ELF-1 (cell line): ENCODE data around the gene ZNF471.

Experiments
- DNase-seq: peaks from one replicate; pipeline ENCODE4 v3.0.0-alpha.2; 2016; ENCODE audit warnings: low read depth, low spot score

The ZNF471 gene

DNA sequence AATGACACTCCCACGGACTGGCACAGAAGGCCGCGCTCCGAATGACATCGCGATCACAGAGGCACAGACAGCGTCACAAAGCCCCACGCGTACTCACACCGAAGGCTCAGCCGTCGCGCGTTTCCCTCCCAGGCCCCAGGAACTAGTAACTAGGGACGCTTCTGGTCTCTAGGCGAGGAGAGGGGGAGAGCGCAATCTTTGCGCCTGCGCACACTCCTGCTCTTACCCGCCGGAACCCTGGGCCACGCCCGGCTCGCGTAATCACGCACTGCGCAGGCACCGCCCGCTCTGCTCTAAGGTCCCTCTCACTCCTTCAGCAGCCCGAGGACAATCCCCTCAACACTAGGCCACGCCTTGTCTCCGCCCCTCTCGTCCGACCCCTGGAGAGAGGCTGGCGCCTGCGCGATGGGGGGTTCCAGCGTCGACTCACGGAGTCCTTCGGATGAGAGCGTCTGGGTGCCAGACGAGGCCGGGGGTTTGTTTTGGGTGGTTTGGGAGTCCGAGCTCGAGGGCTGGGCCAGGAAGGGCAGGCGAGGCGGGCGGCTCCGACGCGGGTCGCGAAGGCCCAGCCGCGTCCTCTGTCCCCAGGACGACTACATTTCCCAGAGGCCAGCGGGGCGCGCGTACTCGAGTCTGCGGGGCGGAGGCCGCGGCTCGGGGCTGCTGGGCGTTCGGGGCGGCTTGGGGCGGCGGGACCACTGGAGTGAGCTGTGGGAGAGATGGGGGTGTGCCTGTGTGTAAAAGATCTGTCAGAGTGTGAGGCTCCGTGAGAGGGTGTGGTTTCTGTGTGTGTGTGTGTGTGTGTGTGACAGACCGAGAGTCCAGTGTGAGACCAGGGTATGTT, at the start of gene ZNF471:
Gene ZNF471, plus strand, starts transcription at position 410 of the 844 bp plus-strand sequence. CDS start 3,717 bp downstream, outside the sequence.
- peak; percentile 100 for DNase-seq

DNA sequence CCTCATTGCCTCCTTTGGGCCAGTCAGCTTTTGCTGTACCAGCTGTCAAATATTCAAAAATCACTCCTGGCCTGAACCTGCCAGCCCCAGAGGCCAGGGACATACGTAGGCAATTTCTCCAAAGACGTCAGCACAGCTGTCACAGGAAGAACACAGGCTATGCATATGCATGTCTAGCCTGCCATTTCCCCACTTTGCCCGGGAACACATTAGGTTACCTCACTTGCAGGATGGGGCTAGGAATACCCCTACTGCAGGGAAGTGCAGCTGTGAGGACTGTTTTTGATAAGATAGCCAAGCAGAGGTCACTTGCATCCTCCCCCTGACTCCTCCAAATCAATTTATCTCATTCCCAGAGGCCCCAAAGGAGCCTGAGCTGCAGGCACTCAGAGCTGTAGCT, 33.3 kb upstream of the ZNF471 start:
- DNase-seq = no peak

DNA sequence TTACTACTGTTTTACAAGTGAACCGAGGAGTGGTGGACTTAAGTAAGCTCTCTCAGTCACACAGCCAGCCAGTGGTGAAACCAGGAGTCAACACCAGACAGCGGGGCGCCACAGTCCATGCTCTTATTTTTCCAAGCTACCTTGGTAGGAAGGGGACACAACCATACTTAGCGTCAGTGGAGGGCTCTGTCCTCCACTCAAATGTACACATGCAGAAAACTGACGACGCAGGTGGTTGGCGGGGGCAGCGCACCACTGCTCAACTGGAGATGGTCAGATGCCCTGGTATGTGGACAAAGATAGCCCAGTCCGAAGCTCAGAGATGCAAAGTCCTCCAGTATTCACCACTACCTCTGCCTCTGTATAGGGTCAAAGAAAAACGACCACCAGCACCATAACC, 31.6 kb upstream of the ZNF471 start:
- no peak for DNase-seq

DNA sequence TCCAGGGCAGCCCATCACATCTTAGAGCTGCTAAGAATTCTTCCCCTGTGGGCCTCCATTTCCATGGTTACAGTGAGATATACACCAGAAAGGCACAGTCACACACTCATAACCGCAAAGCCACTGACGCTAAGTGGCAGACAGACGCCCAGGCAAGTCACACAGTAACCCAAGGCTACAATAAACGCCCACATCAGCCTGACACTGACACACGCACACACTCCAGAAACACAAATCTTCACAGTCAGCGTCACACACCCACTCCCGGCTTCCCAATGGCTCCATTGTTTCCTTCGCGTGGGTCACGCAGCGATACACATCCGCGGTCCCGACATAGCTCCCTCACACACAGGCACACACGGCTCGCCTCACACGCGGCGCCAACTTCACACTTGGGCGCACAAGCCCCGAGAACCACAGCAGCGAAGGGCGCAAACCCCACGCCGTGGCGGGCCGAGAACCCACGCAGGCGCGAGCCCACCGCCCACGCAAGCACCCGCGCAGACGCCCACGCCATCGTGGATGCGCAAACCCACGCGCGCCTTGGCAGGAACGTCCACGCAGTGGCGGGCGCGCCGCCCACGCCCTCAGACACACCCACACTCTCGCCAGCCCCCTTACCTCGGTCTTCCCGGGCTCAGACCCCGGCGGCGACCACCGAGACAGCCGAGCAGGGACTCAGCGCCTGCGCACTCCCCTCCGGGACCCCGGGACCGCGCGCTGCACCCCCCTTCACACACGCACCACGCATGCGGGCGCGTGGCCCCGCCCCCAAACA, 30.8 kb upstream of the ZNF471 start, which contains the start of gene ZNF667:
Gene ZNF667, minus strand, starts transcription at position 695 of the 778 bp plus-strand sequence. CDS start 14,975 bp downstream, outside the sequence.
- DNase-seq = no peak

DNA sequence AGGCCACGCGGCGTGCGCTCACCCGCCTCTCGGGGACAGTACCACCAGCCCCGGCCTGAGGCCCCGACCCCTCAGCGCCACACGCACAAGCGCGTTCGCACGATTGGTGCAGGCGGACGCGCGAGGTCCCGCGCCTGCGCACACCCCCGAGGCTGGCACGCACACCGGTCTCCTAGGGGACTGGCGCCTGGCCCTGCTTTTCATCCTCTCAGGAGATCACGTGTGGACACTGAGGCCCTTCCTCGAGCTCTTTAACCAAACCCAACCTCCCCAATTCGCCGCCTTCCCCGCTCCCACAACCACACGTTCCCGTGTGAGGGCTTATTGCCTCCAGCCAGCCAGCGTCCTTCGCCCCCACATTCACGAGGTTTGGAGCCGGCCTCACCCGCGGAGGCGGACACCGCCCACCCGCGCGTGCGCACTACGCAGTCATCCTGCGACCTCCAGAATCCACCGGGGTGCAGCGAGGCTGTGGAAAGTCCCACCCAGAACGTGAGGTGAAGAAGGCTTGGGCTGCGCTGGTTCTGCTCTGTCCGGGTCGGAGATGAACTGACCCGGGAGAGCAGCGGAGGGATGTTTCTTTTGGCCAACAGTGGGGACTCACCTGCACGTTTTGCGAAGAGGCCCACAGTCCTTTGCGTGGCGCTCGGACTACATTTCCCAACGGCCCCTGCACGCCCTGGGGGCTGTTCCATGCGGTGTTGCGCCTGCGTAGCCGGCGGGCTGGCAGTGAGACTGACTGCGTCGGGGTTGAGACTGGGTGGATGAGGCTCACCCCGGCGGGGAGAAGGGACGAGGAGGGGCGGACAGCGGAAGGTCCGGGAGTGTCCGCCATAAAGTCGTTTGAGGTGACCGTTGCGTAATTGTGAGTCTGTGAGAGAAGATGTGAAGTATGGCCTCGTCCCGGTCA, 30.0 kb upstream of the ZNF471 start:
- DNase-seq = peak; percentile 93

DNA sequence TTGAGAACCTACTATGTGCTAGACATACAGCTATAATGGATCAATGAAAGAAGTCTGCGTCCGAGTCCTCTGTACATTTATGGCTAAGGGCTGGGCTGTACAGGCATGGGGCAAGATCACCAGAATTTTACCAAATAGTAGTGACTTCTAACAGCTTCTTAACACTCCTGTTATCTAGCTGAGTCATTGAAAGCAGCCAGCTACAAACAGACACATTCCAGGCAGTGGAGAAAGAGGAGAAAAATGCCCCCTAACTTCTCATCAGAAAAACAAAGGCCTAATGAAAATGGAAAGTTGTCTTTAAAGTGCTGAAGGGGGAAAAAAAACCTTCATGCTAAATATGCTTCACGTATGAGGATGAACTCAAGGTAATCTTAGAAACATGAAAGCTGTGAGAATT, 16.3 kb upstream of the ZNF471 start:
- no peak for DNase-seq

DNA sequence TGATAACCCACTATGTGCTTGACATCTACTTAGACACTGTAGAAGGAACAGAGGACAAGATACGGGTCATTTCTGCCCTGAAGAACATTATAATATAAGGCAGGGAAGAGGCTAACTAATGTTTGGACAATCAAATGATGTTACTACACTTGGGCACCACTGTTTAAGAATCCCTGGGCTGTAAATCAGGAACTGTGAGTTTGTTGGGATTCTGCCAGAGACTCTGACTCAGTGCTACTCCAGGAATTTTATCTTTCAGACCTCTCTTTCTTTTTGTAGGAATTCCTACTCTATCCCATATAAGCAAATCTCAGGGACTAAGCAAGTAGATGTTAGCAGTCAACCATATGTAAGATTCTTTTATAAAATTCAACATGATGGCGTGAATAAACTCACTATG, 3.1 kb upstream of the ZNF471 start:
- no peak for DNase-seq

DNA sequence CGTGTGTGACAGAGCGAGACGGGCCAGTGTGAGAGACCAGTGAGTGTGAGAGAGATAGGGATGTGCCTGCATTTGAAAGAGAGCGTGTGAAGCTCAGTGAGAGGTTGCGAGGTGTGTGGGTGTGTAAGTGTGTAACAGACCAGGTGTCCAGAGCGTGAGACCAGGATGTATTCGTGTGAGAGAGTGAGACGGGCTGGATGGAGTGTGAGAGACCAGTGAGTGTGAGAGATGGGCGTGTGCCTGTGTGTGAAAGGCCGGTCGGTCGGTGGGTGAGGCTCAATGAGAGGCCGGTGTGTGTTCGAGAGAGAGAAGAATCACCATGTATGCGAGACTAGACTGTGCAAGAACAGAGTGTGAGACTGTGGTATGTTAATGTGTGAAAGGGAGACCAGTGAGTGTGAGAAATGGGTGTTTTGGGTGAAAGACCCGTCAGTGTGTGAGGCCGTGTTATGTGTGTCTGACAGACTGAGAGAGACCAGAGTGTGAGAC, 679 bp downstream of the ZNF471 start:
- DNase-seq = no peak

DNA sequence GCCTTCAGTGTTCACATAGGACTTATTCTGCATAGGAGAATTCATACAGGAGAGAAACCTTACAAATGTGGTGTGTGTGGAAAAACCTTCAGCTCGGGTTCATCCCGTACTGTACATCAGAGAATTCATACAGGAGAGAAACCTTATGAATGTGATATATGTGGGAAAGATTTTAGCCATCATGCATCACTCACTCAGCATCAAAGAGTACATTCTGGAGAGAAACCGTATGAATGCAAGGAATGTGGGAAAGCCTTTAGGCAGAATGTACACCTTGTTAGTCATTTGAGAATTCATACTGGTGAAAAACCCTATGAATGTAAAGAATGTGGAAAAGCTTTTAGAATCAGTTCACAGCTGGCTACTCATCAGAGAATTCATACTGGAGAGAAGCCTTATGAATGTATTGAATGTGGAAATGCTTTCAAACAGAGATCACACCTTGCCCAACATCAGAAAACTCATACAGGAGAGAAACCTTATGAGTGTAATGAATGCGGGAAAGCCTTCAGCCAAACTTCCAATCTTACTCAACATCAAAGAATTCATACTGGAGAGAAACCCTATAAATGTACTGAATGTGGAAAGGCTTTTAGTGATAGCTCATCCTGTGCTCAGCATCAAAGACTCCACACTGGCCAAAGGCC, 17.7 kb downstream of the ZNF471 start:
- no peak for DNase-seq

DNA sequence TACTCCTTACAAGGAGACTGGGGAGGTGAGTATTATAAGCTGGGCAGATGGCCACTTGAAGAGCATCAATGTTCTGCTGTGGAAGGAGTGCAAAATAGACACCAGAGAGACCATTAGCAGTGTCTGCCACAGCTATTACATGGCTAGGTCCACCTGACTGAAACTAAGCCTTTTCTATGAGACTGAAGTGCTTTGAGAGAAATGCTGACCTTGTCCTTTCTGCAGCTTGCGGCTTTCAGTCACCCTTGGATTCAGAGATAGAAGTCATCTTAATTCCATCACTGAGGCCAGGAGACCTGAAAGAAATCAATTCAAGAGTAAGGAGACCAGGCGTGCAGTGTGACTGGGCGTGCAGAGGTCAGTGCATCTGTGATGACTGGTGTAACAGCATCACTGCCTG, 29.8 kb downstream of the ZNF471 start:
- DNase-seq = no peak

DNA sequence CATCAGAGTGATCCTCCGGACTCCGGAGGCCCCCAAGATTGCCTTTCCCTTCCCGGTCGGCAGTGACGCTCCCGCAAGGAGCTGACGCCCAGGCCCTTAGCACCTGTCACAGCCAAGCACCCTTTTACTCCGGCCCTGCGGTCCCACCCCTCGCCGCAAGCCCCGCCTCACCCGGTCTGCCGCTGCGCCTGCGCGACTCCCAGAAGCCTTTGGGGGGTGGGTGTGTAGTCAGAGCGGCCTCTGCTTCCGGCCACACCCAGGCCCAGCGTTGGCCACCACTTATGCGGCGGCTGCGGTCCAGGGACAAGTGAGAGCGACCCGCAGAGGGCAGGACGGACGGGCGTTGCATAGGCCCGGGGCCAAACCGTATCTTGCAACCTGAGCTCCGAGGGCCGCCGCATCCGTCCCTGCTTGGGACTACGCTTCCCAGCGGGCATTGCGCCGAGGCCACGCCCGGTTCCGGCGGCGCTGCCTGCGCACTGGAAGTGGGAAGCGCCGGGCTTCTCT, 30.7 kb downstream of the ZNF471 start:
- DNase-seq = peak; percentile 96

DNA sequence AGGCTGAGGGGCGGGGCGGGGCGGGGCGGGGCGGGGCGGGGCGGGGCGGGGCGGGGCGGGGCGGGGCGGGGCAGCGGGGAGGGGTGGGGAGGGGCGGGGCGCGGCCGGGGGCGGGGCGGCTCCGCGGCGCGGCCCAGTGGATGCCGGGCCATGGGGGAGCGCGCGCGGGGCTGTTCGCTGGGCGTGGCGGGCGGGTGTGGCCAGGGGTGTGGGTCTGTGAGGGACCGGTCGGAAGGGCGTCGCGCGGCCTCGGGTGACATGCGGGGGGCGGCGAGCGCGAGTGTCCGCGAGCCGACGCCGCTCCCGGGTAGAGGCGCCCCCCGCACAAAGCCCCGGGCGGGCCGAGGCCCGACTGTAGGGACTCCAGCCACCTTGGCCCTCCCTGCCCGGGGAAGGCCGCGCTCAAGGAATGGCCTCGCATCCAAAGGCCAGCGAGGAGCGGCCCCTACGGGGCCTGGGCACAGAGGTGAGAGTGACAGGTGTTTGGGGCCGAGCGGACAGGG, 31.2 kb downstream of the ZNF471 start, which contains the start of gene ZFP28:
Gene ZFP28, plus strand, starts transcription at position 188 of the 503 bp plus-strand sequence. Its CDS starts 71 bp downstream, at position 259.
- peak; percentile 64 for DNase-seq

DNA sequence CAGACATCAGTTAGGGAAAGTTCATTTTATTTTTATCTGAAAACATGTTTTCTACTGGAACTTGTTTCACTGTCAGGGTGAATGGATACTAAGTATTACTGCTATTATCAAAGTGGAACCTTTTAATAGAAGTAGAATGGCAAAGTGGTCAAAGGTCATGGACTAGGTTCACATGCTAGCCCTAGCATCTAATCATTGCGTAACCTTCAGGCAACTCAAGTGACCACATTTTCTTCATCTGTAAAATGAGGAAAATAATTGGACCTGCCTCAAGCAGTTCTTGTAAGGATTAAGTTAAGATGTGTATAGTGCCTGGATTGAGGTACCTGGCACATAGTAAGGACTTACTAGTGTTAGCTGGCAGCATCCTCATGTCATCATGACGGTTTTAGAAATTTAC, 36.1 kb downstream of the ZNF471 start:
- no peak for DNase-seq

DNA sequence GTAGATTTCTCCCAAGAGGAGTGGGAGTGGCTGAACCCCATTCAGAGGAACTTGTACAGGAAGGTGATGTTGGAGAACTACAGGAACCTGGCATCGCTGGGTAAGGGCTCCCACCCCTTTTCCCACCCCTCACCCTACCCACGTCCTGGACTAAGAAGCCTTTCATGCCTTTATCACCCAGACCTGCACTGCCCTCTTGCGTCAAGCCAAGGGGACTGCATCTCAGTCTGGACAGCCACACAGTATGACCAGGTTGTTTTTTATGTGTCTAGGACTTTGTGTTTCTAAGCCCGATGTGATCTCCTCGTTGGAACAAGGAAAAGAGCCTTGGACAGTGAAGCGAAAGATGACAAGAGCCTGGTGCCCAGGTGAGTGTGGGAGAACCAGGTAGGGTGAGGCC, 39.9 kb downstream of the ZNF471 start:
- no peak for DNase-seq

DNA sequence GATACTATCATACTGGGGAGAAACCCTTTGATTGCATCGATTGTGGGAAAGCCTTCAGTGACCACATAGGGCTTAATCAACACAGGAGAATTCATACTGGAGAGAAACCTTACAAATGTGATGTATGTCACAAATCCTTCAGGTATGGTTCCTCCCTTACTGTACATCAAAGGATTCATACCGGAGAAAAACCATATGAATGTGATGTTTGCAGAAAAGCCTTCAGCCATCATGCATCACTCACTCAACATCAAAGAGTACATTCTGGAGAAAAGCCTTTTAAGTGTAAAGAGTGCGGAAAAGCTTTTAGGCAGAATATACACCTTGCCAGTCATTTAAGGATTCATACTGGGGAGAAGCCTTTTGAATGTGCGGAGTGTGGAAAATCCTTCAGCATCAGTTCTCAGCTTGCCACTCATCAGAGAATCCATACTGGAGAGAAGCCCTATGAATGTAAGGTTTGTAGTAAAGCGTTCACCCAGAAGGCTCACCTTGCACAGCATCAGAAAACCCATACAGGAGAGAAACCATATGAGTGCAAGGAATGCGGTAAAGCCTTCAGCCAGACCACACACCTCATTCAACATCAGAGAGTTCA, 46.7 kb downstream of the ZNF471 start:
- no peak for DNase-seq

DNA sequence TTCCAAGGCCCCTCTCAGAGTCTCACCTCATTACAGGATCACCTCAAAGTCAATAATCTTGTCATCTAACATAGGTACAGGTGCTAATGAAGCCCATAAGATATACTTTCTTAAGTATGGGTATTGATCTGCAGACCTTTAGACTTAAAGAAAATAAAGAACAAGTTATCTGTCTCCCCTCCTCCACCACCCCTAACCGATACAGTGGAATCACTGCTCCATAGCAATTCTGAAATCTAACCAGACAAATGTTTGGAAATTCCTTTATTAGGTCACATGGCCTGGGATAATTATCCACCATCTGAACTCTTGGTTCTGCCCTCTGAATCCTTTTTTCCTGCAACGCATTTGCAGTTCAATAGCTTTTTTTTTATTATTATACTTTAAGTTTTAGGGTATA, 55.1 kb downstream of the ZNF471 start:
- no peak for DNase-seq

DNA sequence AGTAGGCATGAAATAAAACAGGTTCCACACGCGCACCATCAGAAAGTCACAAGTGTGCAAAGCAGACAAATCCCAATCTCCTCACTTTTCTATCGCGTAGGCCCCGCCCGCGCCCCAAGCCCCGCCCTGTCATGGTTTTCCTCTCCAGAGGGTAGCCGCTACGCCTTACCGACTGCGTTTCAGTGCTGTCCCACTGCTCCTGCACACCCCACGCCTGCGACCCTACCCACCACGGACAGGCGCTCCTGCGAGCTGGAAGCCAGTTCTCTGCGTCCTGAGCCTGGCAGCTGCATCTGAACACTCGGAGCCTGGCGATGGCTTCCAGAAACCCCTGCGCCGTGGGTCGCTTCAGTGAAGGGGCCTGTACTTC, 59.2 kb downstream of the ZNF471 start:
- no peak for DNase-seq

DNA sequence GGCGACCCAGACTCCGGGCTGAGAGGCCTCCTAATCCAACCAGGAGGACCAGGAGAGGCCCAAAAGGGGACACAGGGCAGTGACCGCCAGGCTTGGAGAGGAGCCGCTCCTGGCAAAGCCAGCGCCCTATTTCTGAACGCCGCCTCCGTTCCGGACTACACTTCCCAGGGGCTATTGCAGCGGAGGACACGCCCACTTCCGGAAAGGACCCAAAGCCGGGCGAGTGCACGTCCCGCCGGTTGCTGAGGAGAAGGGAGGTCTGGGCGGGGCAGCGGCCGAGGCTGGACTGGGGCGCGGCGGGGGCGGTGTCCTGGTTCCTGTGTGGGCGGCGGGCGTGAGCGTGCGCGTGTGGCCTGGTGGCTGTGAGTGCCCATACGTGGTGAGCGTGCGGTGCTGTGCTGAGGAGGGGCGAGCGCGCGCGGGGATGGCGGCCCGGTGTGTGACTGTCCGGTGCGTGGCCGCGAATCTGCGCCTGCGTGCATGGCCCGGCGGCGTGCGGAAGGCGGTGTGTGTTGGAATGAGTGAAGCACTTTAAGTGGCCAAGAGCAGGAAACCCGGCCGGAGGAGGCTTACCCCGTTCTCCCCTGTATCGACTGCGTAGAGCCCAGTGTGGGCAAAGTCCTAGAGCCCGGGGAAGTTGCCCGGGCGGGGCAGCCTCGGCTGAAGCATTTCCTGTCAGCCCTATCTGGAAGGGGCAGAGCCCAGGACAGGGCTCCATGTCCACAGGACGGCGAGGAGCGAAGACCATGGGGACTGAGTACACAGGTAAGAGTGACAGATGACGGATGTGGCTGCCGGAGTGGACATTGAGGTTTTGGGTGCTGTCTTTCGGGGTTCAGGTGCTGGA, 59.8 kb downstream of the ZNF471 start, which contains the start of gene ZNF470:
Gene ZNF470, plus strand, starts transcription at position 195 of the 847 bp plus-strand sequence. CDS start 2,844 bp downstream, outside the sequence.
- peak; percentile 91 for DNase-seq

DNA sequence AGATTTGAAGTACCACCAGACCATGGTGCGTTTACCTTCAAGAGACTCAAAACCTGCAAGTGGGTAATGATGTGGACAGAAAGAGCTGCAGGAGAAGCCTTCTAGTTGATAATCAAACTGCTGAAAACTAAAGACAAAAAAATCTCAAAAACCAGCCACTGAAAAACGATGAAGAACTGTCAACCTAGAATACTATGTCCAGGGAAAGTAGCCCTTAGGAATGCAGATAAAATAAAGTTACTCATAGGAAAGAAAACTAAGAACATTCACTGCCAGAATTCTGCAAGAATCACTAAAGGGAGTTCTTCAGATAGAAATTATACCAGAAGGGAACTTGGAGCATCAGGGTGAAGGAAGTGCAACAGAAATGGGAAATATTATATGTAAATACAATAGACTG, 64.9 kb downstream of the ZNF471 start:
- no peak for DNase-seq
